Neural cell (in vitro differentiated cells): ENCODE measurements around the gene TNS3.

Experiments
- EZH2 ChIP-seq: fragments of 200-600, 300-800 bp; shearing (Covaris generic), sonication (generic); IDR thresholded peaks from 2 replicates; pipeline ENCODE4 v1.6.1; 2014; ENCODE audit warnings: antibody characterized with exemption, low read length, borderline replicate concordance, mild to moderate bottlenecking; ENCODE audit not compliant: insufficient read depth, poor library complexity, severe bottlenecking
- MXI1 ChIP-seq: fragments of 450-650 bp; conservative IDR thresholded peaks from 2 replicates; pipeline ENCODE4 v1.6.1; 2014; ENCODE audit warnings: antibody characterized with exemption, mild to moderate bottlenecking; ENCODE audit not compliant: poor library complexity, severe bottlenecking
- POLR2AphosphoS5 ChIP-seq: IDR thresholded peaks from 2 replicates; pipeline ENCODE4 v1.6.1; 2012
- SMC3 ChIP-seq: fragments of 450-650 bp; conservative IDR thresholded peaks from 2 replicates; pipeline ENCODE4 v1.6.1; 2014; ENCODE audit warnings: antibody characterized with exemption, mild to moderate bottlenecking, moderate library complexity; ENCODE audit not compliant: poor library complexity
- TAF1 ChIP-seq: IDR thresholded peaks from 2 replicates; pipeline ENCODE4 v1.6.1; 2012; ENCODE audit warnings: low read depth
- TF ChIP-seq, protein P1 (sequence below): fragments of 450-650 bp; IDR thresholded peaks from 2 replicates; pipeline ENCODE4 v1.5.1; 2014; ENCODE audit warnings: antibody characterized with exemption, mild to moderate bottlenecking, moderate library complexity; ENCODE audit not compliant: poor library complexity, severe bottlenecking
- TF ChIP-seq, protein P2 (sequence below): IDR thresholded peaks from 2 replicates; pipeline ENCODE4 v1.6.1; 2012; ENCODE audit warnings: borderline replicate concordance

DNA sequence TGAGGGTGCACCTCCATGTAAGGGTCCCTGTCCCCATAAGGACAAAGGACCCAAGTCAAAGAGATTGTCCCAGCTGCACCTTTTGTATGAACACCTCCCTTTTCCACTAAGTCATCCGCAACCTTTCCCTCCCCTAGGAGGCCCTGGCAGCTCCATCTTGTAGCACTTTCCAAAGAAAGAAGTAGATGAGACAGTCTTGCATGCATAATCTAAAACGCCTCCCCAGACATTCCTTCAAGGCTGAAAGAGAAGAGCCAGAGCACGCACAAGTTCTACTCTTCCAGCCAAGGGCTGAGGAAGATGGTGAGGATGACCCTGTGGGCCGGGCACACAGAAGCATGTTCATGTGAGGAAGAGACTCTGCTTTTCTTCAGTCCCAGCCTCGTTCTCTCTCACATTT is 194.4 kb downstream of the TNS3 start:
- TF ChIP-seq, protein P1, sequence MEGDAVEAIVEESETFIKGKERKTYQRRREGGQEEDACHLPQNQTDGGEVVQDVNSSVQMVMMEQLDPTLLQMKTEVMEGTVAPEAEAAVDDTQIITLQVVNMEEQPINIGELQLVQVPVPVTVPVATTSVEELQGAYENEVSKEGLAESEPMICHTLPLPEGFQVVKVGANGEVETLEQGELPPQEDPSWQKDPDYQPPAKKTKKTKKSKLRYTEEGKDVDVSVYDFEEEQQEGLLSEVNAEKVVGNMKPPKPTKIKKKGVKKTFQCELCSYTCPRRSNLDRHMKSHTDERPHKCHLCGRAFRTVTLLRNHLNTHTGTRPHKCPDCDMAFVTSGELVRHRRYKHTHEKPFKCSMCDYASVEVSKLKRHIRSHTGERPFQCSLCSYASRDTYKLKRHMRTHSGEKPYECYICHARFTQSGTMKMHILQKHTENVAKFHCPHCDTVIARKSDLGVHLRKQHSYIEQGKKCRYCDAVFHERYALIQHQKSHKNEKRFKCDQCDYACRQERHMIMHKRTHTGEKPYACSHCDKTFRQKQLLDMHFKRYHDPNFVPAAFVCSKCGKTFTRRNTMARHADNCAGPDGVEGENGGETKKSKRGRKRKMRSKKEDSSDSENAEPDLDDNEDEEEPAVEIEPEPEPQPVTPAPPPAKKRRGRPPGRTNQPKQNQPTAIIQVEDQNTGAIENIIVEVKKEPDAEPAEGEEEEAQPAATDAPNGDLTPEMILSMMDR, result no peak
- no peak for TF ChIP-seq TAF1
- TF ChIP-seq POLR2AphosphoS5, result no peak
- no peak for TF ChIP-seq MXI1
- no peak for TF ChIP-seq EZH2
- TF ChIP-seq, protein P2, sequence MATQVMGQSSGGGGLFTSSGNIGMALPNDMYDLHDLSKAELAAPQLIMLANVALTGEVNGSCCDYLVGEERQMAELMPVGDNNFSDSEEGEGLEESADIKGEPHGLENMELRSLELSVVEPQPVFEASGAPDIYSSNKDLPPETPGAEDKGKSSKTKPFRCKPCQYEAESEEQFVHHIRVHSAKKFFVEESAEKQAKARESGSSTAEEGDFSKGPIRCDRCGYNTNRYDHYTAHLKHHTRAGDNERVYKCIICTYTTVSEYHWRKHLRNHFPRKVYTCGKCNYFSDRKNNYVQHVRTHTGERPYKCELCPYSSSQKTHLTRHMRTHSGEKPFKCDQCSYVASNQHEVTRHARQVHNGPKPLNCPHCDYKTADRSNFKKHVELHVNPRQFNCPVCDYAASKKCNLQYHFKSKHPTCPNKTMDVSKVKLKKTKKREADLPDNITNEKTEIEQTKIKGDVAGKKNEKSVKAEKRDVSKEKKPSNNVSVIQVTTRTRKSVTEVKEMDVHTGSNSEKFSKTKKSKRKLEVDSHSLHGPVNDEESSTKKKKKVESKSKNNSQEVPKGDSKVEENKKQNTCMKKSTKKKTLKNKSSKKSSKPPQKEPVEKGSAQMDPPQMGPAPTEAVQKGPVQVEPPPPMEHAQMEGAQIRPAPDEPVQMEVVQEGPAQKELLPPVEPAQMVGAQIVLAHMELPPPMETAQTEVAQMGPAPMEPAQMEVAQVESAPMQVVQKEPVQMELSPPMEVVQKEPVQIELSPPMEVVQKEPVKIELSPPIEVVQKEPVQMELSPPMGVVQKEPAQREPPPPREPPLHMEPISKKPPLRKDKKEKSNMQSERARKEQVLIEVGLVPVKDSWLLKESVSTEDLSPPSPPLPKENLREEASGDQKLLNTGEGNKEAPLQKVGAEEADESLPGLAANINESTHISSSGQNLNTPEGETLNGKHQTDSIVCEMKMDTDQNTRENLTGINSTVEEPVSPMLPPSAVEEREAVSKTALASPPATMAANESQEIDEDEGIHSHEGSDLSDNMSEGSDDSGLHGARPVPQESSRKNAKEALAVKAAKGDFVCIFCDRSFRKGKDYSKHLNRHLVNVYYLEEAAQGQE, result no peak
- TF ChIP-seq SMC3, result no peak
